DOHH2 (cell line): ENCODE measurements around the gene ARF6.

Experiments used
- CTCF ChIP-seq: fragments of 200-600 bp; sonication (generic); IDR thresholded peaks from one replicate; pipeline ENCODE4 v1.5.1; 2014; ENCODE audit warnings: antibody characterized with exemption, mild to moderate bottlenecking, low read depth, low read length; ENCODE audit not compliant: poor library complexity, severe bottlenecking
- EZH2phosphoT487 ChIP-seq: fragments of 200-600 bp; sonication (generic); IDR thresholded peaks from 2 replicates; pipeline ENCODE4 v1.6.1; 2017; ENCODE audit warnings: borderline replicate concordance, mild to moderate bottlenecking, antibody characterized with exemption, low read length, moderate library complexity, mixed read lengths

DNA sequence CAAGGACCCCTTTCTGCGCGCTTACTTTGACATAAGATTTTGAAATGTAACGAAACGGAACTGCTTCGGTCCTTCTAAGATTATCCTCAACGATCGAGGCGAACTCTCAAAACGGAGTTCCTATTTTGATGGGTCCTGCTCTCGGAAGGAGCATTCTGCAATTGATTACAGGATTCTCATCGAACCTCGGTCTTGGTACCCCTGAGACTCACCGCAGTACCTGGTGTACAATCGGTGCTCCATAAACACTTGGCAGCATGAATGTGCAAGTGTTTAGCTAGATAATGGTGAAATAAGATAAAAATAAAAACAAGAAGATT is 39.8 kb upstream of the ARF6 start:
- TF ChIP-seq CTCF (peak; percentile 42), EZH2phosphoT487 (no peak)
